Mesenchymal stem cell (in vitro differentiated cells and primary cell): Measurements from ENCODE around the gene LYRM2.

Experiments used
- DNase-seq: peaks from one replicate; pipeline ENCODE4 v3.0.0-alpha.2; 2013
- H2AFZ ChIP-seq: one replicate; pipeline ENCODE4 v1.6.1; 2013; ENCODE audit warnings: low read depth, mild to moderate bottlenecking, control low read depth, inconsistent platforms, low read length, moderate library complexity
- H2AK5ac ChIP-seq: 2 replicates; pipeline ENCODE4 v1.6.1; 2013; ENCODE audit warnings: low read length, moderate library complexity, mild to moderate bottlenecking, inconsistent platforms; ENCODE audit not compliant: severe bottlenecking
- H2BK120ac ChIP-seq: one replicate; pipeline ENCODE4 v1.6.1; 2013; ENCODE audit warnings: low read depth, mild to moderate bottlenecking, inconsistent platforms, low read length, moderate library complexity
- H2BK12ac ChIP-seq, 2 experiments: one replicate each; pipeline ENCODE4 v1.6.1; 2013; ENCODE audit warnings: inconsistent platforms in 2 of 2, low read length in 2 of 2, mild to moderate bottlenecking in 2 of 2, moderate library complexity in 2 of 2, control low read depth in 1 of 2
- H2BK15ac ChIP-seq: one replicate; pipeline ENCODE4 v1.6.1; 2013; ENCODE audit warnings: mild to moderate bottlenecking, low read depth, inconsistent platforms; ENCODE audit not compliant: poor library complexity, severe bottlenecking
- H2BK5ac ChIP-seq: 2 replicates; pipeline ENCODE4 v1.6.1; 2013; ENCODE audit warnings: low read depth, mild to moderate bottlenecking, low read length, control low read depth, inconsistent platforms; ENCODE audit not compliant: poor library complexity, severe bottlenecking
- H3K14ac ChIP-seq, 2 experiments: one replicate each; pipeline ENCODE4 v1.6.1; 2013; ENCODE audit warnings: inconsistent platforms in 2 of 2, low read length in 2 of 2, control low read depth in 1 of 2, mild to moderate bottlenecking in 1 of 2, moderate library complexity in 1 of 2
- H3K18ac ChIP-seq, 2 experiments: one replicate each; pipeline ENCODE4 v1.6.1; 2013; ENCODE audit warnings: inconsistent platforms in 2 of 2, low read length in 2 of 2, control low read depth in 1 of 2, low read depth in 1 of 2, mild to moderate bottlenecking in 1 of 2
- H3K23ac ChIP-seq, 2 experiments: one replicate each; pipeline ENCODE4 v1.6.1; 2013; ENCODE audit warnings: inconsistent platforms in 2 of 2, low read length in 2 of 2, mild to moderate bottlenecking in 2 of 2, moderate library complexity in 2 of 2, control low read depth in 1 of 2
- H3K27ac ChIP-seq: 2 replicates; pipeline ENCODE4 v1.5.1; 2013; ENCODE audit warnings: mild to moderate bottlenecking, moderate library complexity, low read length, control low read depth, inconsistent platforms; ENCODE audit not compliant: poor library complexity, severe bottlenecking
- H3K27me3 ChIP-seq, 2 experiments: 2 replicates each; pipeline versions ENCODE4 v1.6.1 to v1.7.0; 2013; ENCODE audit warnings: low read length in 2 of 2, mild to moderate bottlenecking in 2 of 2, moderate library complexity in 2 of 2, control low read depth in 1 of 2, inconsistent platforms in 1 of 2; ENCODE audit not compliant: control insufficient read depth in 1 of 2, insufficient read depth in 1 of 2
- H3K36me3 ChIP-seq, 2 experiments: 2 replicates each; pipeline versions ENCODE4 v1.6.1 to v1.7.0; 2013; ENCODE audit warnings: low read length in 2 of 2, control low read depth in 1 of 2, inconsistent platforms in 1 of 2, low read depth in 1 of 2, mild to moderate bottlenecking in 1 of 2; ENCODE audit not compliant: insufficient read depth in 2 of 2, control insufficient read depth in 1 of 2
- H3K4ac ChIP-seq, 2 experiments: one replicate each; pipeline ENCODE4 v1.6.1; 2013; ENCODE audit warnings: inconsistent platforms in 2 of 2, low read length in 2 of 2, mild to moderate bottlenecking in 2 of 2, moderate library complexity in 2 of 2, control low read depth in 1 of 2, low read depth in 1 of 2
- H3K4me1 ChIP-seq: 2 replicates; pipeline ENCODE4 v1.6.1; 2013; ENCODE audit warnings: low read depth, low read length, control low read depth; ENCODE audit not compliant: control insufficient read depth, insufficient read depth
- H3K4me2 ChIP-seq: 2 replicates; pipeline ENCODE4 v1.6.1; 2013; ENCODE audit warnings: low read length, mild to moderate bottlenecking, inconsistent platforms; ENCODE audit not compliant: poor library complexity, severe bottlenecking
- H3K4me3 ChIP-seq, 2 experiments: 2 replicates each; pipeline versions ENCODE4 v1.5.1 to v1.7.0; 2013; ENCODE audit warnings: low read length in 2 of 2, mild to moderate bottlenecking in 2 of 2, control low read depth in 1 of 2, low read depth in 1 of 2; ENCODE audit not compliant: insufficient read depth in 1 of 2
- H3K79me1 ChIP-seq: replicated peaks from 2 replicates; pipeline ENCODE4 v1.6.1; 2013; ENCODE audit warnings: mild to moderate bottlenecking, control low read depth, low read length, inconsistent platforms; ENCODE audit not compliant: poor library complexity, severe bottlenecking
- H3K9ac ChIP-seq: 2 replicates; pipeline ENCODE4 v1.7.0; 2013; ENCODE audit warnings: mild to moderate bottlenecking, low read length, moderate library complexity
- H3K9me3 ChIP-seq: 2 replicates; pipeline ENCODE4 v1.7.0; 2013; ENCODE audit warnings: mild to moderate bottlenecking, low read length; ENCODE audit not compliant: control insufficient read depth
- H4K8ac ChIP-seq: one replicate; pipeline ENCODE4 v1.6.1; 2013; ENCODE audit warnings: inconsistent platforms, mild to moderate bottlenecking, low read length, moderate library complexity
- H4K91ac ChIP-seq: one replicate; pipeline ENCODE4 v1.6.1; 2013; ENCODE audit warnings: mild to moderate bottlenecking, low read length, inconsistent platforms
- WGBS: methylation state at CpG from one replicate; pipeline ENCODE4 v1.1.7; 2013; ENCODE audit warnings: mixed read lengths; 5-methylcytosine and 5-hydroxymethylcytosine counted together

Gene LYRM2

DNA sequence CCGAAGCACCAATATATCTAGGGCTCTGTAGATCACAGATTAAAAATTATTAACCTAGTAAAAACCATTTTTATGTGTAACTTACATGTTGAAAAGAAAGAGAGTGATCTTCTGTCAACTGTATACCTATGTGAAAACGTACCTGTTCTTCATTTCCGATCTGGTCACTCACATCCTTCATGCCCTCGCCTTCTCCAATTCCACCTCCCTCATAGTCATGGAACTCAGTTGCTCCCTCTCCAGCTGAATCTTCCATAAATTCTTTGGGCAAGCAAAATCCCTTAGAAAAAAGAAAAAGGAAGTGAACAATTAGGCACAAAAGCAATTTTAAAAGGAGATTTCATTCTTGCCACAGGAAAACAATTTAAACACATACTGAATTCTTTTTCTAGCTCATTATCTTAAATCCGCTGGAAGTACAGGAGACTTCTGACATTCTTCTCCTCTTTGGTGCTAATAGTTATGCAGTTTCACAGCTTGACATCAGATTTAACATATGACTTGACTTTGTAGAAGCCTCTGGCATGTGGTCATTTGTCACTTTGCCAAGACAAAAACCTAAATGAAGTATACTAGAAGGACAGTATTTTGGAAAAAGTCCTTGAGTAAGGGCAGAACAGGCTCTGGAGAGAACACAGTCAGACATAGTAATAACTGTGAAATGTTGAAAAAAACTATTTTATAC, 29.5 kb upstream of the LYRM2 start:
- H2BK120ac ChIP-seq = no peak overlapping the region
- no peak overlapping the region for H3K4me3 ChIP-seq
- H2AK5ac ChIP-seq = no peak overlapping the region
- H4K91ac ChIP-seq = no peak overlapping the region
- no peak overlapping the region for H3K18ac ChIP-seq
- H3K27me3 ChIP-seq = no peaks in the 10 kb centered on the region
- no peak overlapping the region for H2BK5ac ChIP-seq
- peaks cover 18 to 79% of the 10 kb centered on the region in 2 experiments for H3K36me3 ChIP-seq
- H2BK15ac ChIP-seq = no peak overlapping the region
- no peak overlapping the region for H3K14ac ChIP-seq
- H3K4ac ChIP-seq = no peak overlapping the region
- H3K4me1 ChIP-seq = peaks cover 4% of the 10 kb centered on the region
- H4K8ac ChIP-seq = no peak overlapping the region
- 77% methylated on average over 4 of the region's 5 CpGs for WGBS
- H2BK12ac ChIP-seq = no peak overlapping the region
- no peak overlapping the region for H3K27ac ChIP-seq
- DNase-seq = peak; percentile 2
- H3K79me1 ChIP-seq = peaks cover 5% of the 10 kb centered on the region
- H2AFZ ChIP-seq = no peak overlapping the region
- H3K9me3 ChIP-seq = no peaks in the 10 kb centered on the region
- no peak overlapping the region for H3K9ac ChIP-seq
- no peak overlapping the region for H3K23ac ChIP-seq
- no peak overlapping the region for H3K4me2 ChIP-seq

DNA sequence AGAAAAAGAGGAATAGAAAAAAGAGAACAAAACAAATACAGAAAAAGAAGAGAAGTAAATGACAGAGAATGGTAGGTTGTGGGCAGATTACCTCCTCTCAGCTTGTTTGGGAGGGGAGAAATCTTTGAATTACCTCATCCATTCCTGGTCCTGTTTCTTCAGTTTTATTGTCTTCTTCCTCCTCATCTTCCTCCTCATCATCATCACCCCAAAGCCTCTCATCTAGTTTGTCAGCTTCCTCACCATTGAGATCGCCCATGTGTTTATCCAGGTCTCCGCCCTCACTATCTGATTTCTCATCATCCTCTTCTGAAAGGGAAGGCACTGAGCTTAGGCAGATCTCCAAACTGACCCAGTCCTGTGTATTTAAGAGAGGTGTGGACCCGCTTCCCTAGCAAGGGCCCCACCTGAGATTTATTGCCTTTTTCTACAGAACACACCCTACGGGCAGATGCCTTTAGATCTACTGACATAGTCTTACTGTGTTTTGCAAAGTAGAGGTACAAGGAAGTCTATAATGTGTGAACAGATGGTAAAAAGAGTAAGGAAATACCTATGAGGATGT, 24.2 kb upstream of the LYRM2 start:
- H3K27me3 ChIP-seq = no peaks in the 10 kb centered on the region
- no peak overlapping the region for H2BK5ac ChIP-seq
- H3K18ac ChIP-seq = no peak overlapping the region
- no peak overlapping the region for H2AK5ac ChIP-seq
- no peak overlapping the region for H2BK120ac ChIP-seq
- no peak overlapping the region for H3K27ac ChIP-seq
- 100% methylated on average over 4 of the region's 4 CpGs for WGBS
- H2BK15ac ChIP-seq = no peak overlapping the region
- peaks cover 7% of the 10 kb centered on the region for H3K79me1 ChIP-seq
- no peaks in the 10 kb centered on the region for H3K4me1 ChIP-seq
- H3K9me3 ChIP-seq = no peaks in the 10 kb centered on the region
- no peak overlapping the region for H3K9ac ChIP-seq
- no peak overlapping the region for H3K14ac ChIP-seq
- no peak overlapping the region for H3K4me3 ChIP-seq
- no peak for DNase-seq
- no peak overlapping the region for H4K91ac ChIP-seq
- H2BK12ac ChIP-seq = no peak overlapping the region
- no peak overlapping the region for H3K4me2 ChIP-seq
- no peak overlapping the region for H4K8ac ChIP-seq
- peaks cover 30 to 82% of the 10 kb centered on the region in 2 experiments for H3K36me3 ChIP-seq
- H2AFZ ChIP-seq = no peak overlapping the region
- H3K23ac ChIP-seq = no peak overlapping the region
- no peak overlapping the region for H3K4ac ChIP-seq

DNA sequence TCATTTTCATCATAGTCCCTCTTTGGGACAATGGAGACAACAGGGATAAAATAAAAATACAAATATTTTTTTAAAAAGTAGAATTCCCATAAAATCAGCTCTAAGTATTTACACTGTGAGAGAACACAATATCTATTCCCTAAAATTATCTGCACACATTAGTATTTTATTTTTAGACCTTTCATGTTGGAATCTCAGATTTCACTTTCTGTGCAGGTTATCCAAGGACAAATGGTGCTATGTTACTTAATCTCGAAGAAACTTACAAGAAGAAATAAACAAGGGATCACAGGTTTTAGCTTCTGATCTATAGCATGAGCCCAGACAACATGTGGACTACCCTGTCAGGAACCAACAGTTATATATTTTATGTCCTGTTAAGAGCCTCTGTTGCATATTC, 23.0 kb upstream of the LYRM2 start:
- no peak overlapping the region for H3K9ac ChIP-seq
- no peak overlapping the region for H3K23ac ChIP-seq
- H2BK5ac ChIP-seq = no peak overlapping the region
- peaks cover 7% of the 10 kb centered on the region for H3K79me1 ChIP-seq
- no peak overlapping the region for H3K4me3 ChIP-seq
- no peak overlapping the region for H4K8ac ChIP-seq
- no peak overlapping the region for H2BK12ac ChIP-seq
- H3K4me1 ChIP-seq = no peaks in the 10 kb centered on the region
- H2BK15ac ChIP-seq = no peak overlapping the region
- no peak overlapping the region for H3K27ac ChIP-seq
- H3K14ac ChIP-seq = no peak overlapping the region
- H3K18ac ChIP-seq = no peak overlapping the region
- H2BK120ac ChIP-seq = no peak overlapping the region
- H4K91ac ChIP-seq = no peak overlapping the region
- H3K36me3 ChIP-seq = peaks cover 33 to 82% of the 10 kb centered on the region in 2 experiments
- no peak overlapping the region for H3K4ac ChIP-seq
- WGBS = no CpG with 5 or more reads among the region's 1 CpG
- no peak for DNase-seq
- H2AK5ac ChIP-seq = no peak overlapping the region
- no peak overlapping the region for H3K4me2 ChIP-seq
- no peaks in the 10 kb centered on the region for H3K9me3 ChIP-seq
- no peaks in the 10 kb centered on the region for H3K27me3 ChIP-seq
- no peak overlapping the region for H2AFZ ChIP-seq

DNA sequence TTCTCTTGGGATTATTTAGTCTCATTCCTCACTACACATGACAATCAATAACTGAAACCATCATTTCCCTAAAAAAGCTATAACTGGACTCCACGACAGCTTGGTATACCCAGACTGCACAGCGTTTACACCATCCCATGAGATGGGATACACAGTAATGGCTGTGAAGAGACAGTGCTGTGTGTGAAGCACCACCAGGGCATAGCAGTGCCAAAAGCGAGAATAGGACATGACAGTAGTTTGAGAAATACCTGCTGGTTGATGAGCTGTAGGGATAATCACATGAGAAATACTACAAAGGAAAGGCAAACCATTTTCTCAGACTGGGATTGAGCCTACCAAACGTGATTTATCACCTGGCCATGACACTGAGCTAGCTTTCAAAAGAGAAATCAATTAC, 22.4 kb upstream of the LYRM2 start:
- Histone ChIP-seq H3K4me2 (no peak overlapping the region), H2AFZ (no peak overlapping the region), H2BK15ac (no peak overlapping the region), H4K8ac (no peak overlapping the region), H3K79me1 (peaks cover 9% of the 10 kb centered on the region), H3K9ac (no peak overlapping the region), H2BK120ac (no peak overlapping the region), H3K27me3 (no peaks in the 10 kb centered on the region), H3K23ac (no peak overlapping the region), H3K4me1 (no peaks in the 10 kb centered on the region), H4K91ac (no peak overlapping the region), H3K27ac (no peak overlapping the region), H2BK12ac (no peak overlapping the region), H3K4me3 (no peak overlapping the region), H3K36me3 (peaks cover 36 to 82% of the 10 kb centered on the region in 2 experiments), H3K9me3 (no peaks in the 10 kb centered on the region), H2AK5ac (no peak overlapping the region), H3K18ac (no peak overlapping the region), H3K14ac (no peak overlapping the region), H3K4ac (no peak overlapping the region), H2BK5ac (no peak overlapping the region)
- WGBS = 97% methylated on average over 4 of the region's 4 CpGs
- DNase-seq = no peak
